Measurements from ENCODE around the gene NFASC. TPM values are rescaled to one million over a fixed set of nuclear protein-coding genes. Genes with fewer than 3 reads are reported as not detected.

Gene NFASC
- total and polyA plus RNA-seq, 4 donors, result 0.23 to 5.4 (median 1.9) TPM

DNA sequence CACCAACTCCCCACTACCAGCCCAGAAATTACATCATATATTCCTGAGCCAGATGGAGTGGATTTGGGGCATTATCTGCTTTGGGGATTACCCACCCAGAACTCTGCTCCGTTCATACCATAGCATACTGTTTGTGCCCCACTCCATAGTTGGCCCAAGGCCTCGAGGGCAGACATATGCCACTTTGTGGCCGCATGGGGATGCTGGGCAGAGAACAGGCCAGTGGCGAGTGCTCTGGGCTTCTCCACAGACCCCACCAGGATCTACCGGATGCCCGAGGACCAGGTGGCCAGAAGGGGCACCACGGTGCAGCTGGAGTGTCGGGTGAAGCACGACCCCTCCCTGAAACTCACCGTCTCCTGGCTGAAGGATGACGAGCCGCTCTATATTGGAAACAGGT is 104.4 kb downstream of the NFASC start:
- no peak for DNase-seq (ENCODE audit: low spot score)
- no peak overlapping the region for H3K4me3 ChIP-seq (ENCODE audit: low read depth in 1 of 3, low read length in 3 of 3)
- H3K9me3 ChIP-seq (ENCODE audit: control insufficient read depth in 4 of 4, low read length in 3 of 4), result no peaks in the 10 kb centered on the region
- no peak for TF ChIP-seq YY1 (IDR thresholded peaks at IDR 0.05)
- TF ChIP-seq, protein P1, sequence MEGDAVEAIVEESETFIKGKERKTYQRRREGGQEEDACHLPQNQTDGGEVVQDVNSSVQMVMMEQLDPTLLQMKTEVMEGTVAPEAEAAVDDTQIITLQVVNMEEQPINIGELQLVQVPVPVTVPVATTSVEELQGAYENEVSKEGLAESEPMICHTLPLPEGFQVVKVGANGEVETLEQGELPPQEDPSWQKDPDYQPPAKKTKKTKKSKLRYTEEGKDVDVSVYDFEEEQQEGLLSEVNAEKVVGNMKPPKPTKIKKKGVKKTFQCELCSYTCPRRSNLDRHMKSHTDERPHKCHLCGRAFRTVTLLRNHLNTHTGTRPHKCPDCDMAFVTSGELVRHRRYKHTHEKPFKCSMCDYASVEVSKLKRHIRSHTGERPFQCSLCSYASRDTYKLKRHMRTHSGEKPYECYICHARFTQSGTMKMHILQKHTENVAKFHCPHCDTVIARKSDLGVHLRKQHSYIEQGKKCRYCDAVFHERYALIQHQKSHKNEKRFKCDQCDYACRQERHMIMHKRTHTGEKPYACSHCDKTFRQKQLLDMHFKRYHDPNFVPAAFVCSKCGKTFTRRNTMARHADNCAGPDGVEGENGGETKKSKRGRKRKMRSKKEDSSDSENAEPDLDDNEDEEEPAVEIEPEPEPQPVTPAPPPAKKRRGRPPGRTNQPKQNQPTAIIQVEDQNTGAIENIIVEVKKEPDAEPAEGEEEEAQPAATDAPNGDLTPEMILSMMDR (IDR thresholded peaks at IDR 0.05; ENCODE audit: low read depth, low read length, missing input control), result no peak
- TF ChIP-seq, protein P2, sequence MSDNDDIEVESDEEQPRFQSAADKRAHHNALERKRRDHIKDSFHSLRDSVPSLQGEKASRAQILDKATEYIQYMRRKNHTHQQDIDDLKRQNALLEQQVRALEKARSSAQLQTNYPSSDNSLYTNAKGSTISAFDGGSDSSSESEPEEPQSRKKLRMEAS (IDR thresholded peaks at IDR 0.05), result no peak
- no peak for TF ChIP-seq FOXA2 (IDR thresholded peaks at IDR 0.05)
- TF ChIP-seq RAD21 (IDR thresholded peaks at IDR 0.05), result no peak
- TF ChIP-seq HNF4A (conservative IDR thresholded peaks at IDR 0.05), result no peak
- no peak for TF ChIP-seq TAF1 (conservative IDR thresholded peaks at IDR 0.05)
- TF ChIP-seq, protein P3, sequence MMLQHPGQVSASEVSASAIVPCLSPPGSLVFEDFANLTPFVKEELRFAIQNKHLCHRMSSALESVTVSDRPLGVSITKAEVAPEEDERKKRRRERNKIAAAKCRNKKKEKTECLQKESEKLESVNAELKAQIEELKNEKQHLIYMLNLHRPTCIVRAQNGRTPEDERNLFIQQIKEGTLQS (IDR thresholded peaks at IDR 0.05), result no peak
- TF ChIP-seq EGR1 (IDR thresholded peaks at IDR 0.05; ENCODE audit: low read depth in 2 of 2), result no peak
- TF ChIP-seq, protein P4, sequence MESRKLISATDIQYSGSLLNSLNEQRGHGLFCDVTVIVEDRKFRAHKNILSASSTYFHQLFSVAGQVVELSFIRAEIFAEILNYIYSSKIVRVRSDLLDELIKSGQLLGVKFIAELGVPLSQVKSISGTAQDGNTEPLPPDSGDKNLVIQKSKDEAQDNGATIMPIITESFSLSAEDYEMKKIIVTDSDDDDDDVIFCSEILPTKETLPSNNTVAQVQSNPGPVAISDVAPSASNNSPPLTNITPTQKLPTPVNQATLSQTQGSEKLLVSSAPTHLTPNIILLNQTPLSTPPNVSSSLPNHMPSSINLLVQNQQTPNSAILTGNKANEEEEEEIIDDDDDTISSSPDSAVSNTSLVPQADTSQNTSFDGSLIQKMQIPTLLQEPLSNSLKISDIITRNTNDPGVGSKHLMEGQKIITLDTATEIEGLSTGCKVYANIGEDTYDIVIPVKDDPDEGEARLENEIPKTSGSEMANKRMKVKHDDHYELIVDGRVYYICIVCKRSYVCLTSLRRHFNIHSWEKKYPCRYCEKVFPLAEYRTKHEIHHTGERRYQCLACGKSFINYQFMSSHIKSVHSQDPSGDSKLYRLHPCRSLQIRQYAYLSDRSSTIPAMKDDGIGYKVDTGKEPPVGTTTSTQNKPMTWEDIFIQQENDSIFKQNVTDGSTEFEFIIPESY (IDR thresholded peaks at IDR 0.05), result no peak
- TF ChIP-seq HNF4G (IDR thresholded peaks at IDR 0.05), result no peak
- no peak for TF ChIP-seq JUND (IDR thresholded peaks at IDR 0.05)
- TF ChIP-seq NR2F2 (IDR thresholded peaks at IDR 0.05), result no peak
- no peak overlapping the region for H3K27ac ChIP-seq (ENCODE audit: low read depth in 1 of 2, low read length in 2 of 2)
- WGBS, result 67% methylated on average over 12 of the region's 12 CpGs
- no peaks in the 10 kb centered on the region for H3K27me3 ChIP-seq (ENCODE audit: control insufficient read depth in 4 of 4, insufficient read depth in 4 of 4, low read length in 3 of 4)
- no peaks in the 10 kb centered on the region for H3K36me3 ChIP-seq (ENCODE audit: control insufficient read depth in 4 of 4, insufficient read depth in 3 of 4, low read depth in 1 of 4, low read length in 3 of 4)
- H3K4me1 ChIP-seq (ENCODE audit: control insufficient read depth in 4 of 4, insufficient read depth in 4 of 4, low read length in 3 of 4), result no peaks in the 10 kb centered on the region
- no peak overlapping the region for H3K9ac ChIP-seq (ENCODE audit: low read depth in 1 of 2, low read length in 2 of 2)

DNA sequence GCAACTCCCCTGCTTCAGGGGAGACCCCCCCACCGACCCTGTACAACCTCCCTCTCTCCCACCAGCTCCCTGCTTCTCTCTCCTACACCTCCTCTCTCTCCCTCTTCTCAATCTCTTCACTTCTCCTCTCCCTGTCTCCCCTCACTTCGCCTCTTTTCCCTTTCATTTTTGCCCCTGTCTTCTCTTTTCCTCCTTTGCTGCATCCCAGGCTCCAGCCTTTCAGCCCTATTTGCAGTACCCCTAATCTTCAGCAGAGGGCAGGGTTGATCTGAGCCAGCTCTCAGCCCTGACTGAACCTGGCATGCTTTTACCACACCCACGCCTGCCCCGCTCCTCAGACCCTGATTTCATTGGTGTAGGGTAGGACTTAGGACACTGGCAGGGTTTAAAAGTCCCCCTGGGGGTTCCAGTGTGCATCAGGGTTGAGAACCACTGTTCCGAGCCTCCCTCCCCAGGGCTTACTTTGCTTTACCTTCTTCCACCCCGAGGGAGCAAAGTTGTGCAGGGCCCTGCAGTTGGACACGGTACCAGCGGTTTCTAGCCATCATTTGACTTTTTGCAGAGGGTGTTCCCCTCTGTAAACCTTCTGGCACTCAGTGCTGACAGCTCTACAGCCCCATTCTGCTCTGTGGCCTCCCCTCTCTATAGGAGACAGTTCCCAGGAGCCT is 105.0 kb downstream of the NFASC start:
- no peaks in the 10 kb centered on the region for H3K36me3 ChIP-seq (ENCODE audit: control insufficient read depth in 4 of 4, insufficient read depth in 3 of 4, low read depth in 1 of 4, low read length in 3 of 4)
- H3K4me3 ChIP-seq (ENCODE audit: low read depth in 1 of 3, low read length in 3 of 3), result no peak overlapping the region
- no peaks in the 10 kb centered on the region for H3K27me3 ChIP-seq (ENCODE audit: control insufficient read depth in 4 of 4, insufficient read depth in 4 of 4, low read length in 3 of 4)
- H3K9me3 ChIP-seq (ENCODE audit: control insufficient read depth in 4 of 4, low read length in 3 of 4), result no peaks in the 10 kb centered on the region
- TF ChIP-seq, protein P1 (IDR thresholded peaks at IDR 0.05; ENCODE audit: low read depth, low read length, missing input control), result peak; percentile 91
- TF ChIP-seq RAD21 (IDR thresholded peaks at IDR 0.05) (peak; percentile 89 to 90), GABPA (IDR thresholded peaks at IDR 0.05 in 1 of 2, conservative IDR thresholded peaks at IDR 0.05 in 1 of 2) (no peak), EGR1 (IDR thresholded peaks at IDR 0.05; ENCODE audit: low read depth in 2 of 2) (peak in 1 of 2 donors; percentile 18), FOXA1 (IDR thresholded peaks at IDR 0.05) (no peak), TAF1 (conservative IDR thresholded peaks at IDR 0.05) (no peak)
- no peaks in the 10 kb centered on the region for H3K4me1 ChIP-seq (ENCODE audit: control insufficient read depth in 4 of 4, insufficient read depth in 4 of 4, low read length in 3 of 4)
- peak; percentile 79 for DNase-seq (ENCODE audit: low spot score)
- no peak overlapping the region for H3K9ac ChIP-seq (ENCODE audit: low read depth in 1 of 2, low read length in 2 of 2)
- no peak overlapping the region for H3K27ac ChIP-seq (ENCODE audit: low read depth in 1 of 2, low read length in 2 of 2)
- whole genome bisulfite sequencing, result 51% methylated on average over 8 of the region's 8 CpGs
